ENCODE data around the gene GMFB. TPM values are rescaled to one million over a fixed set of nuclear protein-coding genes. Genes with fewer than 3 reads are reported as not detected.

Gene GMFB
- total RNA-seq, 1 experiment from 2014 or later: 85.2 TPM

DNA sequence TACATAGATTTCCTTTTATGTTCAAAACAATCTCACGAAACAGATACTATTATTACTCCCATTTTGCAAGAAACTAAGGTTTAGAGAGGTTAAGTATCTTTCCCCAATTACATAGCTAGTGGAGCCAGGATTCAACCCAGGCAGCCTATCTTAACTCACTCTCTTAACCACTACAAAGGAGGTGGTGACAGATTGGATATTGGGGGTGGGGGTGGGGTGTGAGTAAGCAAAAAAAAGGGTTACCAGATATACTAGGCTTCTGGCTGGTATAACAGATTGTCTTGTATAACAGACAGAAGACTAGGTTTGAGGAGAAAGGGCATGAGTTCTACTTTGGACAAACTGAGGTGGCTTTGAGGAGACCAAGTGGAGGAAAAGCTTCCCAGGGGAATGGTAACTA is 2.1 kb downstream of the GMFB start:
- no peak overlapping the region for H3K27ac ChIP-seq (ENCODE audit: low read length)
- no peaks in the 10 kb centered on the region for H3K27me3 ChIP-seq (ENCODE audit: low read length)
- peaks cover 11% of the 10 kb centered on the region; the same call in 1 of the 2 replicates for H3K36me3 ChIP-seq (ENCODE audit: low read depth, low read length)
- no TSS peak for BruUV-seq (replicated peaks)
- H3K4me2 ChIP-seq (ENCODE audit: low read length): peak overlapping the region; percentile 12
- CTCF ChIA-PET: no interaction called here
- H3K79me2 ChIP-seq (ENCODE audit: low read length): peaks cover 71% of the 10 kb centered on the region
- peaks cover 11% of the 10 kb centered on the region; the same call in 1 of the 2 replicates for H4K20me1 ChIP-seq (ENCODE audit: low read length)
- intact Hi-C loops (cut with micrococcal nuclease): no loop called here
- H2AFZ ChIP-seq (ENCODE audit: low read length): no peak overlapping the region
- H3K4me3 ChIP-seq (ENCODE audit: low read length): no peak overlapping the region; the same call in 1 of the 2 replicates
- DNase-seq: no peak
- no peaks in the 10 kb centered on the region for H3K9me2 ChIP-seq (replicated peaks; ENCODE audit: low read length)
- H3K9ac ChIP-seq (ENCODE audit: low read length): no peak overlapping the region
- TF ChIP-seq EZH2phosphoT487 (IDR thresholded peaks at IDR 0.05; ENCODE audit: borderline replicate concordance, low read length) (no peak), EZH2 (IDR thresholded peaks at IDR 0.05; ENCODE audit: low read length, unreplicated experiment) (no peak)
- TF ChIP-seq, protein P1, sequence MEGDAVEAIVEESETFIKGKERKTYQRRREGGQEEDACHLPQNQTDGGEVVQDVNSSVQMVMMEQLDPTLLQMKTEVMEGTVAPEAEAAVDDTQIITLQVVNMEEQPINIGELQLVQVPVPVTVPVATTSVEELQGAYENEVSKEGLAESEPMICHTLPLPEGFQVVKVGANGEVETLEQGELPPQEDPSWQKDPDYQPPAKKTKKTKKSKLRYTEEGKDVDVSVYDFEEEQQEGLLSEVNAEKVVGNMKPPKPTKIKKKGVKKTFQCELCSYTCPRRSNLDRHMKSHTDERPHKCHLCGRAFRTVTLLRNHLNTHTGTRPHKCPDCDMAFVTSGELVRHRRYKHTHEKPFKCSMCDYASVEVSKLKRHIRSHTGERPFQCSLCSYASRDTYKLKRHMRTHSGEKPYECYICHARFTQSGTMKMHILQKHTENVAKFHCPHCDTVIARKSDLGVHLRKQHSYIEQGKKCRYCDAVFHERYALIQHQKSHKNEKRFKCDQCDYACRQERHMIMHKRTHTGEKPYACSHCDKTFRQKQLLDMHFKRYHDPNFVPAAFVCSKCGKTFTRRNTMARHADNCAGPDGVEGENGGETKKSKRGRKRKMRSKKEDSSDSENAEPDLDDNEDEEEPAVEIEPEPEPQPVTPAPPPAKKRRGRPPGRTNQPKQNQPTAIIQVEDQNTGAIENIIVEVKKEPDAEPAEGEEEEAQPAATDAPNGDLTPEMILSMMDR (conservative IDR thresholded peaks at IDR 0.05; ENCODE audit: low read depth, low read length): no peak
- H3K4me1 ChIP-seq (ENCODE audit: insufficient read depth, low read length): peaks cover 63% of the 10 kb centered on the region
- ATAC-seq: no peak
- peaks cover 6% of the 10 kb centered on the region for H3F3A ChIP-seq (ENCODE audit: low read length, unreplicated experiment)
- POLR2A ChIA-PET (ENCODE audit: unreplicated experiment): no interaction called here
- no peaks in the 10 kb centered on the region for H3K9me3 ChIP-seq (ENCODE audit: low read length)

DNA sequence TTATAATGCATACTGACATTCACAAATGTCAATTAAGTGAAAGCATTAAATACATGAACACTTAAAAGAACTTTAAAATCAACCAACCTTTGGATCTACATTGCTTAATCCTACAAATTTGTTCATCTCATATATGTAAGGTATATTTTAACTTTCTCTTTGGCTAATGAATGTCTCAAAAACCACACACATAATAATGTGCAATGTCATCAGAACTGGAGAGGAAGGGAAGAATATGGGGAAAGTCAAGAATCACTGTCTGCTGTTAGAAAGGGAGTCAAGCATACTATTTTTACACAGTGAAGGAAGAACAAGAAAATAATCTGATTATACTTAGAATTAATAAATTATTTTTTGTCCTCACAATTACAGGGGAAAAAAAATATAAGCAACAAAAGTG is 4.9 kb downstream of the GMFB start:
- no TSS peak for BruUV-seq (replicated peaks)
- H3K9ac ChIP-seq (ENCODE audit: low read length): no peak overlapping the region
- ChIA-PET POLR2A (ENCODE audit: unreplicated experiment) (no interaction called here), CTCF (no interaction called here)
- H3K9me3 ChIP-seq (ENCODE audit: low read length): no peaks in the 10 kb centered on the region
- H2AFZ ChIP-seq (ENCODE audit: low read length): no peak overlapping the region
- intact Hi-C loops (cut with micrococcal nuclease): no loop called here
- H3K36me3 ChIP-seq (ENCODE audit: low read depth, low read length): peaks cover 18% of the 10 kb centered on the region
- peaks cover 11% of the 10 kb centered on the region; the same call in 1 of the 2 replicates for H4K20me1 ChIP-seq (ENCODE audit: low read length)
- peaks cover 70% of the 10 kb centered on the region for H3K79me2 ChIP-seq (ENCODE audit: low read length)
- peaks cover 24% of the 10 kb centered on the region for H3F3A ChIP-seq (ENCODE audit: low read length, unreplicated experiment)
- H3K4me3 ChIP-seq (ENCODE audit: low read length): no peak overlapping the region
- TF ChIP-seq, protein P1 (conservative IDR thresholded peaks at IDR 0.05; ENCODE audit: low read depth, low read length): no peak
- TF ChIP-seq EZH2phosphoT487 (IDR thresholded peaks at IDR 0.05; ENCODE audit: borderline replicate concordance, low read length) (no peak), EZH2 (IDR thresholded peaks at IDR 0.05; ENCODE audit: low read length, unreplicated experiment) (no peak)
- DNase-seq: no peak
- no peak for ATAC-seq
- H3K27ac ChIP-seq (ENCODE audit: low read length): no peak overlapping the region
- H3K4me2 ChIP-seq (ENCODE audit: low read length): peak overlapping the region; percentile 66
- H3K4me1 ChIP-seq (ENCODE audit: insufficient read depth, low read length): peaks cover 67% of the 10 kb centered on the region
- H3K9me2 ChIP-seq (replicated peaks; ENCODE audit: low read length): no peaks in the 10 kb centered on the region
- H3K27me3 ChIP-seq (ENCODE audit: low read length): no peaks in the 10 kb centered on the region

DNA sequence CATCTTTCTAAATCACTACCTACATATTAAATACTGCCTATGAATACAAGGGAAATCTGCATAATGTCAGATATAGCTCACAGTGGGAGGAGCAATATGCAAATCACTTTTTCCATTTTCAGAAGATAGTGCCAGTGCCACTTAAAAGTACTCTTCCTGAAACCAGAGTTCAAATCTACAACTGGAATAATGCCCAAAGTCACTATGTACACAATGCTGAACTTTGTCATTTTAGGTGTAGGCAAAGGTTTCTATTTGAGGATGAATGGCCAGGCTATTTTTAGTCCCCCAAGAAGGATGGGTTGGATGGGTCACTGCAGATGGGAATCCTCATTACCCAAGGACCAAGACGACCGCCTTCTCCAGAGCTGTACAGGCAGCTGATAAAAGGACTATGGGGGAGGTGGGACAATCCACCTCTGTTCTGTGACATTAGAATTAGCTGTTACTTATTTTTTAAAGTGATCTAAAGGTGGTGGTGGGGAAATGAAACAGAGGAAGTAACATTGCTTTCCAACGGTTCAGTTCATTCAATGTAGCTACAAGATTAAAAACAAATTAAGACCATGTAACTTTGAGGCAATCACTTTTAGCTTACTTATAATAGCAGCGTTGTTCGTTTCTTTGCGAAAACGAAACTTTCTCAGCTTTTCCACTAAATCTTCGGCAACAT is 5.6 kb downstream of the GMFB start:
- H3K36me3 ChIP-seq (ENCODE audit: low read depth, low read length): peaks cover 24% of the 10 kb centered on the region

More for the DNA sequence above, 5.6 kb downstream of the GMFB start:
- peaks cover 66% of the 10 kb centered on the region for H3K79me2 ChIP-seq (ENCODE audit: low read length)
- peaks cover 67% of the 10 kb centered on the region for H3K4me1 ChIP-seq (ENCODE audit: insufficient read depth, low read length)
- BruUV-seq (replicated peaks): no TSS peak
- no peaks in the 10 kb centered on the region for H3K9me3 ChIP-seq (ENCODE audit: low read length)
- ChIA-PET CTCF (no interaction called here), POLR2A (ENCODE audit: unreplicated experiment) (no interaction called here)
- H3K9ac ChIP-seq (ENCODE audit: low read length): no peak overlapping the region
- H2AFZ ChIP-seq (ENCODE audit: low read length): no peak overlapping the region
- no peaks in the 10 kb centered on the region for H3K9me2 ChIP-seq (replicated peaks; ENCODE audit: low read length)
- ATAC-seq (no peak), DNase-seq (peak; percentile 49)
- H3K27ac ChIP-seq (ENCODE audit: low read length): 0 out of 2 replicates have a peak overlapping the region, but pooled peaks have one; percentile 70
- H4K20me1 ChIP-seq (ENCODE audit: low read length): peaks cover 11% of the 10 kb centered on the region; the same call in 1 of the 2 replicates
- peak overlapping the region; percentile 66 for H3K4me2 ChIP-seq (ENCODE audit: low read length)
- intact Hi-C loops (cut with micrococcal nuclease): no loop called here
- peaks cover 24% of the 10 kb centered on the region for H3F3A ChIP-seq (ENCODE audit: low read length, unreplicated experiment)
- no peak overlapping the region for H3K4me3 ChIP-seq (ENCODE audit: low read length)
- no peaks in the 10 kb centered on the region for H3K27me3 ChIP-seq (ENCODE audit: low read length)
- TF ChIP-seq, protein P1 (conservative IDR thresholded peaks at IDR 0.05; ENCODE audit: low read depth, low read length): no peak
- TF ChIP-seq EZH2 (IDR thresholded peaks at IDR 0.05; ENCODE audit: low read length, unreplicated experiment) (no peak), EZH2phosphoT487 (IDR thresholded peaks at IDR 0.05; ENCODE audit: borderline replicate concordance, low read length) (no peak)
